ENCODE results near the gene SOWAHB. TPM values are rescaled to one million over a fixed set of nuclear protein-coding genes. Genes with fewer than 3 reads are reported as not detected.

SOWAHB gene
- total and polyA plus RNA-seq, 11 donors, result 0.07 to 0.21 TPM; not detected in 9

- H3K4me3 ChIP-seq, result no peak overlapping the region
- no peaks in the 10 kb centered on the region for H3K36me3 ChIP-seq
- no peaks in the 10 kb centered on the region for H3K27me3 ChIP-seq
- intact Hi-C loops (cut with DNase I), result no loop called here
- ATAC-seq, result no peak
- 78 to 90% (median 82%) methylated on average over 8 of the region's 8 CpGs for WGBS, 4 donors
- DNase-seq, result no peak
- H3K4me1 ChIP-seq, result peaks cover 0 to 17% (median 0%) of the 10 kb centered on the region in 12 donors
- H3K9me3 ChIP-seq, result no peaks in the 10 kb centered on the region
- no peak overlapping the region for H3K27ac ChIP-seq
- no peak for TF ChIP-seq POLR2A (IDR thresholded peaks at IDR 0.05)
- TF ChIP-seq CTCF (IDR thresholded peaks at IDR 0.05), result no peak
Measured at GRCh38 chr4:76854858-76855257, 43.1 kb downstream of the SOWAHB start.

GRCh38 chr4:76851375-76851774, 46.6 kb downstream of the SOWAHB start:
- no peaks in the 10 kb centered on the region for H3K27me3 ChIP-seq
- H3K27ac ChIP-seq, result no peak overlapping the region
- TF ChIP-seq POLR2A (IDR thresholded peaks at IDR 0.05) (no peak), CTCF (IDR thresholded peaks at IDR 0.05) (no peak)
- peaks cover 0 to 7% (median 0%) of the 10 kb centered on the region in 12 donors for H3K9me3 ChIP-seq
- DNase-seq (no peak), ATAC-seq (no peak)
- no peak overlapping the region for H3K4me3 ChIP-seq
- peaks cover 0 to 8% (median 0%) of the 10 kb centered on the region in 12 donors for H3K4me1 ChIP-seq
- no peaks in the 10 kb centered on the region for H3K36me3 ChIP-seq
- intact Hi-C loops (cut with DNase I), result no loop called here
- WGBS, 4 donors, result 71 to 97% (median 86%) methylated on average over 2 of the region's 2 CpGs

GRCh38 chr4:76850010-76850441, 47.9 kb downstream of the SOWAHB start:
- H3K27me3 ChIP-seq, result no peaks in the 10 kb centered on the region
- no peak overlapping the region for H3K4me3 ChIP-seq
- H3K27ac ChIP-seq, result no peak overlapping the region
- no peak for TF ChIP-seq CTCF (IDR thresholded peaks at IDR 0.05)
- no peak for TF ChIP-seq POLR2A (IDR thresholded peaks at IDR 0.05)
- no peaks in the 10 kb centered on the region for H3K4me1 ChIP-seq
- DNase-seq, result no peak
- H3K36me3 ChIP-seq, result no peaks in the 10 kb centered on the region
- intact Hi-C loops (cut with DNase I), result no loop called here
- ATAC-seq, result no peak
- peaks cover 0 to 7% (median 0%) of the 10 kb centered on the region in 12 donors for H3K9me3 ChIP-seq
- WGBS, 4 donors, result 43 to 68% (median 48%) methylated on average over 4 of the region's 4 CpGs

Other genes starting within 250 kb of the SOWAHB start
- 10 to 100 TPM; 25.1 to 58.9 (median 36.2) TPM for gene SEPTIN11, start 51.6 kb upstream of the SOWAHB start, total RNA-seq
- 10 to 100 TPM in 1 of 2 donors, 1 to 10 TPM in 1; 9.9 to 13.4 TPM for gene SEPTIN11, start 51.6 kb upstream of the SOWAHB start, polyA plus RNA-seq
- gene CCNI, start 177.8 kb upstream of the SOWAHB start, total RNA-seq, result 100 to 1,000 TPM; 232 to 356 (median 303) TPM
- 100 to 1,000 TPM in 1 of 2 donors, 10 to 100 TPM in 1; 49.4 to 154 TPM for gene CCNI, start 177.8 kb upstream of the SOWAHB start, polyA plus RNA-seq